ENCODE measurements around the gene MTCL1.

DNA sequence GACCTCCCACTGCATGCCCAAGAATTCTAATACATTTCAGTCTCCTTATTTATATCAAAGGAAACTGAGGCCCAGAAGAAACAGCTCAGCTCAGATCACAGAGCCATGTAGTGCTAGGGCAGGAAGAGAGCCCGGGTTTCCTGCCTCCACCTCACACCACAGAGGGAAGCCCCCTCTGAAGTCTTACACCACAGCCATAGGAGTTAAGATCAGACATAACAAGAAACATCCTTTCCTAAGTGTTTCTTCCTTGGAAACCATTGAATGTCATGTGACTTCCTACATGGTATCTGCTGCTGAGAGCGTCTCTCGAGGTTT lies 102.1 kb downstream of the MTCL1 start:
- TF ChIP-seq CTCF (IDR thresholded peaks at IDR 0.05): no peak
- no peak for TF ChIP-seq POLR2A (IDR thresholded peaks at IDR 0.05)
